ENCODE measurements around the gene HPCAL1.

The HPCAL1 gene

DNA sequence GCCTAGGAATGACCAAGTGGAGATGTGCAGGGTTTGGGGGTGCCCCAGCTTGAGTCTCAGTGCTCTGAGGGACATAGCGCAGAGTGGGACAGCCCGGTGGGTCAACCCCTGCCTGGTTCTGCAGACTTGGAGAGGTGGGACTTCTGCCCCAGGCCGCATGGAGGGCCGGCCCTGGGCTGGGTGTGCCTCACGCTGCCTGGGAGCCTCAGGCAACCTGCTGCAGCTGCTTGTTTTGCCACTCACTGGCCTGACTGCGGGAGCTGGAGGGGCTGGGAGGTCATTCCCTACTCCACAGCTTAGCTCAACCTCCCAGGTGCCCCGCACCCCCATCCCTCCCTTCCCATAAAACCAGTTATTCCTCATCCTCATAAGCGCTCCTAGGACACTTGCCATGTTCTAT lies 112.3 kb downstream of the HPCAL1 start:
- TF ChIP-seq, protein P1, sequence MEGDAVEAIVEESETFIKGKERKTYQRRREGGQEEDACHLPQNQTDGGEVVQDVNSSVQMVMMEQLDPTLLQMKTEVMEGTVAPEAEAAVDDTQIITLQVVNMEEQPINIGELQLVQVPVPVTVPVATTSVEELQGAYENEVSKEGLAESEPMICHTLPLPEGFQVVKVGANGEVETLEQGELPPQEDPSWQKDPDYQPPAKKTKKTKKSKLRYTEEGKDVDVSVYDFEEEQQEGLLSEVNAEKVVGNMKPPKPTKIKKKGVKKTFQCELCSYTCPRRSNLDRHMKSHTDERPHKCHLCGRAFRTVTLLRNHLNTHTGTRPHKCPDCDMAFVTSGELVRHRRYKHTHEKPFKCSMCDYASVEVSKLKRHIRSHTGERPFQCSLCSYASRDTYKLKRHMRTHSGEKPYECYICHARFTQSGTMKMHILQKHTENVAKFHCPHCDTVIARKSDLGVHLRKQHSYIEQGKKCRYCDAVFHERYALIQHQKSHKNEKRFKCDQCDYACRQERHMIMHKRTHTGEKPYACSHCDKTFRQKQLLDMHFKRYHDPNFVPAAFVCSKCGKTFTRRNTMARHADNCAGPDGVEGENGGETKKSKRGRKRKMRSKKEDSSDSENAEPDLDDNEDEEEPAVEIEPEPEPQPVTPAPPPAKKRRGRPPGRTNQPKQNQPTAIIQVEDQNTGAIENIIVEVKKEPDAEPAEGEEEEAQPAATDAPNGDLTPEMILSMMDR (IDR thresholded peaks at IDR 0.05; ENCODE audit: insufficient read depth, missing control alignments), result no peak
- FAIRE-seq, result no peak

DNA sequence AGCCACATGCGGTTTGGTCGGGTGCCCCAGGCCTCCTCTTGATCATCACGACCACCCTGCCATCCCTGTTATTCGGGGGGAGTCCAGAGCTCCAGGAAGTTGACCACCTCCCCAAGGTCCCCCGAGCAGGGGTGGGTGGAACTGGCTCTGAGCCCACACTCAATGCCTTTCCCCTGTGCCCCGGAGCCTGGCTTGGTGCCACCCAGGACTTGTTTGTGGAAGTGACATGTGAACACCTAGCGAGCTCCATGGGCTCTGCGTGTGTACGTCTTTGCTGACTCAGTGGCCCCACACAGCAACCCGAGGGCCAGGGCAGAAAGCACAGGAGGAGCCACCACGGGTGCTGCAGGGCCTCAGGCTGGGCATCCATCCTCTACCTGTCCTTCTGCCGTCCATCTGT lies 112.9 kb downstream of the HPCAL1 start:
- no peak for DNase-seq (ENCODE audit: insufficient read length, low spot score)
- TF ChIP-seq, protein P1 (IDR thresholded peaks at IDR 0.05; ENCODE audit: insufficient read depth, missing control alignments), result no peak

More for the DNA sequence above, 112.3 kb downstream of the HPCAL1 start:
- DNase-seq (ENCODE audit: insufficient read length, low spot score), result no peak

DNA sequence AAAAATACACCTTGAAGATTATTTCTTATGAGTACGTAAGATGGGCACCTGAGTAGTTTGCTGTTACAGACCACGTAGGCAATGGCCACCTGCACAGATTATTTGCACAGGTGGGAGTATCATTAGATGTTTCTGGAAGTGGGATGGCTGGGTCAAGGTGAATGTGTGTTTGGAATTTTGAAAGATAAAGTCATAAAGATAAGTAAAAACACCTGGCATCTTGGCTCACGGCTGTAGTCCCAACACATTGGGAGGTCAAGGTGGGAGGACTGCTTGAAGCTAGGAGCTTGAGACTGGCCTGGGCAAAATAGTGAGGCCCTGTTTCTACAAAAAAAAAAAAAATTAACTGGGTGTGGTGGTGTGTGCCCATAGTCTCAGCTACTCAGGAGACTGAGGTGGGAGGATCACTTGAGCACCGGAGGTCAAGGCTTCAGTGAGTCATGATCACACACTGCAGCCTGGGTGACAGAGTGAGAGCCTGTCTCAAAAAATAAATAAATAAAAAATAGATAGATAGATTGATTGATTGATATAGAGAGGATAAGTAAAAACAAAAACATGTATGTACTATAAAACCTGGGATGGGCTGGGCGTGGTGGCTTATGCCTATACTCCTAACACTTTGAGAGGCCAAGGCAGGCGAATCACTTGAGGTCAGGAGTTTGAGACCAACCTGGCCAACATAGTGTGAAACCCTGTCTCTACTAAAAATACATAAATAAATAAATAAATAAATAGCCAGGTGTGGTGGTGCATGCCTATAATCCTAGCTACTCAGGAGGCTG lies 115.0 kb downstream of the HPCAL1 start:
- no peak for FAIRE-seq
- no peak for DNase-seq (ENCODE audit: insufficient read length, low spot score)
- TF ChIP-seq, protein P1 (IDR thresholded peaks at IDR 0.05; ENCODE audit: insufficient read depth, missing control alignments), result no peak

More for the DNA sequence above, 112.9 kb downstream of the HPCAL1 start:
- no peak for FAIRE-seq

DNA sequence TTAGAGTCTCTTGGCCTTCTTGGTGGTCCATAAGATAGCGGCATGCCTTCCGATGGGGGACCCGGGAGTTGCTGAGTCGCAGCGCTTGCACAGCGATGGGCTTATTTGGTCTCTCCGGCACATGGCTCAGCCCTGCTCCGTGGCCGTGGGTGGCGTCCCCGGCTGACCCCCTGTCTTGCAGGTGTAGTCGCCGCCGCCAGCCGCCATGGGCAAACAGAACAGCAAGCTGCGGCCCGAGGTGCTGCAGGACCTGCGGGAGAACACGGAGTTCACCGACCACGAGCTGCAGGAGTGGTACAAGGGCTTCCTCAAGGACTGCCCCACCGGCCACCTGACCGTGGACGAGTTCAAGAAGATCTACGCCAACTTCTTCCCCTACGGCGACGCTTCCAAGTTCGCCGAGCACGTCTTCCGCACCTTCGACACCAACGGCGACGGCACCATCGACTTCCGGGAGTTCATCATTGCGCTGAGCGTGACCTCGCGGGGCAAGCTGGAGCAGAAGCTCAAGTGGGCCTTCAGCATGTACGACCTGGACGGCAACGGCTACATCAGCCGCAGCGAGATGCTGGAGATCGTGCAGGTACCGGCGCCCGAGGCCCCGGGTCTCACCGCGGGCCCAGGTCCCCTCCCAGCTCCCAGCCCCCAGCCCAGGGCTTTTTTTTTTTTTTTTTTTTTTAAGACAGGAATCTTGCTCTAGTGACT lies 117.0 kb downstream of the HPCAL1 start:
- DNase-seq (ENCODE audit: insufficient read length, low spot score) (no peak), FAIRE-seq (no peak)
- TF ChIP-seq, protein P1 (IDR thresholded peaks at IDR 0.05; ENCODE audit: insufficient read depth, missing control alignments), result no peak

DNA sequence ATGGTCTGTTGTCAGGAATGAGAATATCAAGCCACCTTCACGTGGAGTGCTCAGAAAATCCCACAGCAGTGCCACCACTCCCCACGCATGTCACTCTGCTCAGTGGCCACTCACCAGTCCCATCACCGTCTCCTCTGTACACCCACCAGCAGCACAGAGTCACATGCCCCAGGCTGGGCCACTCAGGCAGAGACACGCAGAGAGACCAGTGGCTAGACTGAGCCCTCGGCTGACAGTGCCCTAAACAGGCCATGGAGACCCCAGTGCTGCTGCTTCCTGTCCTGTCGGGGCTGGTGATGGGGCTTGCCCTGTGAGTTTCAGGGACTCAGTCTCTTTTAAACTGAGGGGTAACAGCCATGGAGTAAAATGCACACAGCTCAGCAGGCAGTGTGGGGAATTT lies 119.5 kb downstream of the HPCAL1 start:
- TF ChIP-seq, protein P1 (IDR thresholded peaks at IDR 0.05; ENCODE audit: insufficient read depth, missing control alignments), result no peak

DNA sequence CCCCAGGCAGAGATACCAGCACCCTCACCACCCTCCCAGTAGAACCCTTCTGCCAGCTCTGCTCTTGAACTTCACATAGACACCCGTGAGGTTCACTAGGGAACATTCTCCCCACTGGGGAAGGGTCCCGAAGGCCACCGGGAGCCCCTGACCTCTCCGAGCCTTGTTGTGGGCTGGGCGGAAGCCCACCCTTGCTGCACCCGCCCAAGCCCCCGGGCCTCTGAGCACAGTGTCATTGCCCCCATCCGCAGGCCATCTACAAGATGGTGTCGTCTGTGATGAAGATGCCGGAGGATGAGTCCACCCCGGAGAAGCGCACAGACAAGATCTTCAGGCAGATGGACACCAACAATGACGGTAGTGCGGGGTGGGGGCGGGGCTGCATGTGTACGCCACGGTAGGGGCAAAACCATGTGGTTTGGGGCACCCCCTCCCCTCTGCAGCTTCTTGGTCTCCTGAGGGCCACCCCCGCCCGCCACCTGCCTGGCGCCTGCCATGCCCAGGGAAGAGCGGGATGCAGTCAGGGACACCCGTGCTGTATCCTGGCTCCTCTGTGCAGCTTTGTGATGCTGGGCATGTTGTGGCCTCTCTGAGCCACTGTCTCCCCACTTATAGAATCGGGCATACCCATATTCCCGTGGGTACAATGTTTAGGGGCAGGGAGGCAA lies 120.2 kb downstream of the HPCAL1 start:
- FAIRE-seq, result no peak

More for the DNA sequence above, 119.5 kb downstream of the HPCAL1 start:
- no peak for FAIRE-seq
- no peak for DNase-seq (ENCODE audit: insufficient read length, low spot score)

More for the DNA sequence above, 120.2 kb downstream of the HPCAL1 start:
- TF ChIP-seq, protein P1 (IDR thresholded peaks at IDR 0.05; ENCODE audit: insufficient read depth, missing control alignments), result no peak
- DNase-seq (ENCODE audit: insufficient read length, low spot score), result no peak

All from D721Med (cell line).